Measurements from ENCODE around the gene FBXO39.
"Not testable (repeated sequence)": the region's sequence is repeated elsewhere in the genome, so short reads cannot be mapped to it uniquely, and the experiment has no call there.

The FBXO39 gene

DNA sequence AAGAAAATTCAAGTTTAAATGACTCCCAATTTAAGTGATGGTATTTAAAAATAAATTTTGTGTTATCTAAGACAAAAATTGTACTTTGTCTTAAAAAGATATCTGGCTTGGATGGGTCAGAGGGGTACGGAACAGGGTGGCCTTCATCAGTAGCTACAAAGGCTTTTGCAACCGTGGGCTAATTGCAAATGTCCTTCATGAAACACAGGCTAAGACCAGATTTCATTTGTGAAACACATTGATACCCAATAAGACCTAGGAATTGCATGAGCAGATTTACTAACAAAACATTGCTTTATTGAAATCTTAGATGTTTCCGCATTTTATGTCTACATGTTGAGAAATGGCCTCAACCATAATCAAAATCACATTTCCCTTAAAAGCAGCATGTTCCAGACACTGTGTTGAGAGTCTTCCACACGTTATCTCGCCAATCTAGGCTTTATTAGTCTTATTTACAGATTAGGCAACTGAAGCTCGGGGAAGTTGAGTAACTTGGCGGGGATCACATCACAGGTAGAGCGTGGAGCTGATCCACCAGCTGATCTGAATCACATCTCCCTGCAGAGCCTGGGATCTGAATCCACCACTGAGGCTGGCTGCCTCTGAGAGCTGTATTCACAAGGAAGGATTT, 21.8 kb downstream of the FBXO39 start:
- ChIA-PET POLR2A (no interaction called here), CTCF (interaction anchor here (0.7 kb wide), 3 partner anchors 10 to 132 kb away, joined by 3 read pairs; no protein-coding TSS in a partner anchor)
- no peak for DNase-seq (ENCODE audit: extremely low spot score)
- TF ChIP-seq CTCF (IDR thresholded peaks at IDR 0.05; ENCODE audit: control extremely low read depth, extremely low read depth, low read depth, missing control alignments): no peak

DNA sequence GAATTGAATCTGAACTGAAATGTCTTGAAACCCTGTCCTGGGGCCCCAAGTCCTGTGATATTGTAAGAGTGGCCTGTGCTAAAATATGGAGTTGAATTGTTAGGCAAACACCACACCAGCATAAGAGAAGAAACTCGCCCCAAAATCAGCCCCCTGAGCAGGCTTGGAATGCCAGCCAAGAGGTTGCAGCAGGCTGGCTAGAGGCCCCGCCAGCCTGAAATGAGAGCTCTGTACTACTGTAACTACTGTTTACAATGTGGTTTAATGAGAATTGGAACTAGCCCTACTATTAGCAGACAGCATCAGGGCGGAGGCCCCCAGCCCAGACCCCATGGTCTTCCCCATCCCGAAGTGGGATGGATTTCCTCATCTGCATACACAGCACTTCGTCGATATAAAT, 23.7 kb downstream of the FBXO39 start:
- no peak for DNase-seq (ENCODE audit: extremely low spot score)
- ChIA-PET CTCF (interaction anchor here (1.1 to 1.8 kb wide), 2 partner anchors 44 to 133 kb away, joined by 4 read pairs; no protein-coding TSS in a partner anchor), POLR2A (no interaction called here)
- no peak for TF ChIP-seq CTCF (IDR thresholded peaks at IDR 0.05; ENCODE audit: control extremely low read depth, extremely low read depth, low read depth, missing control alignments)

- DNase-seq (ENCODE audit: extremely low spot score): no peak
- ChIA-PET POLR2A (no interaction called here), CTCF (interaction anchor here (1.0 to 1.8 kb wide), 5 partner anchors 9 to 136 kb away, joined by 3 to 4 read pairs (median 4); no protein-coding TSS in a partner anchor)
- peak; percentile 36 for TF ChIP-seq CTCF (IDR thresholded peaks at IDR 0.05; ENCODE audit: control extremely low read depth, extremely low read depth, low read depth, missing control alignments)
Observed at GRCh38 chr17:6800422-6801027, 24.5 kb downstream of the FBXO39 start.

DNA sequence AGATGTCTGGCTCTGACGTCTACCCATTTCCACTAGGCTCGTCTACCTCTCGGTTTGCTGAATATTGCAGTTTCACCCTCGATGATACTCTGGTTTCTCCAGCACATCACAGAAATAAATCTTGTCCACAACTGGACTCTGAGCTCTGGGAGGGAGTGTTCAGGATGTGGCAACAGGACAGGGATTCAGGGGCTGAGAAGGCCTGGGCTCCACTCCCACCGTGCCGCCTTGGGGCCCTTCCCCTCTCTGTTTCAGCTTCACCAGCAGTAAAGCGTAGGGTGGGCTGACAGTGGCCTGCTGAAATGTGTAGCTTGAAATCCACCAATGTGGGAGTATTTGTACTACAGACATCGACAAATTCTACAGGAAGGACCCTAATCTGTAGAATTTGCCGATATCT, 35.5 kb downstream of the FBXO39 start:
- ChIA-PET CTCF (interaction anchor here (1.6 kb wide), 1 partner anchor 32 kb away, joined by 6 read pairs; no protein-coding TSS in a partner anchor), POLR2A (no interaction called here)
- DNase-seq (ENCODE audit: extremely low spot score): no peak
- no peak for TF ChIP-seq CTCF (IDR thresholded peaks at IDR 0.05; ENCODE audit: control extremely low read depth, extremely low read depth, low read depth, missing control alignments)

DNA sequence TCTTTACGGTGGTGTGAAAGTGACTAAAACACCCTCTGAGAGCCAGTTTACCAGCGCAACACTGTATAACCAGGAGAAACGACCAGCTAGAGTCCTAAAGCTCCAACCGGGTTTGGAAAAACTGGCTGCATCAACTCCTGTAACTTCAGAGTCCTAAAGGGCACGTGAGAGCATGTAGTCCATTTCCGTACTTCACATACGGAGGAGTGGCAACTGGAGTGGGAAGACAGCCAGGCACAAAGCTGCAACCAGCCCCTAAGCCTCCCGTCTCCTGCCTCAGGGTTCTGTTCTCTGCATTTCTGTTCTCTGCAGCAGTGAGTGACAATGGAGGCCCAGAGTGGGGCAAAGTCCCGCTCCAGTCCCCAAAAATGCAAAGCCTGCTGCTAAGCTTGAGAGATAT, 36.3 kb downstream of the FBXO39 start:
- DNase-seq (ENCODE audit: extremely low spot score): no peak
- no peak for TF ChIP-seq CTCF (IDR thresholded peaks at IDR 0.05; ENCODE audit: control extremely low read depth, extremely low read depth, low read depth, missing control alignments)
- POLR2A ChIA-PET: no interaction called here
- CTCF ChIA-PET: interaction anchor here (1.6 kb wide), 1 partner anchor 31 kb away, joined by 6 read pairs; no protein-coding TSS in a partner anchor

DNA sequence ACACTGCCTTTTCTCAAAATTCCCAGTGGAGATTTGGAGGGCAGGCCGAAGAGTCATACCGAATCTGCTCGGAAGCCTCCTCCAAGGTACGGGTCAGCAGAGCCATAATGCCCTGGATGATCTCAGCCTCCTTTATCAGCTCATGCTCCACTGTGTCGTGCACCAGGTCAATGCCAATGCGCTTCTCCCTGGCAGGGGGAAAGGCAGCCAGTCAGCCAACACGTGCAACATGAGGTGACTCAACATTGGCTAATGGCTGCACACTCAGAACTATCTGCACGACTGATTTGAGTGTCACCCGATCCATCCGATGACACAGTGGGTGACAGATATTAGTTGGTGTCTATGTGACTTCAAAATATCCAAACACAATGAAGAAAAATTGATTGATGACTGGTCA, 39.8 kb downstream of the FBXO39 start:
- no peak for TF ChIP-seq CTCF (IDR thresholded peaks at IDR 0.05; ENCODE audit: control extremely low read depth, extremely low read depth, low read depth, missing control alignments)
- CTCF ChIA-PET: no interaction called here
- POLR2A ChIA-PET: no interaction called here
- no peak for DNase-seq (ENCODE audit: extremely low spot score)

GRCh38 chr17:6816368-6816767, 40.4 kb downstream of the FBXO39 start:
- CTCF ChIA-PET; POLR2A ChIA-PET; DNase-seq (ENCODE audit: extremely low spot score): not testable (repeated sequence)

All from GM10248 (cell line).